ENCODE data around the gene OLFM3. TPM values are rescaled to one million over a fixed set of nuclear protein-coding genes. Genes with fewer than 3 reads are reported as not detected.

Gene OLFM3
- total and polyA plus RNA-seq, 2 experiments from 2014 or later, result 0.21 to 0.31 TPM

- no peak overlapping the region for H3K27ac Mint-ChIP-seq
- no peak for TF ChIP-seq REST (IDR thresholded peaks at IDR 0.05; ENCODE audit: unreplicated experiment)
- no peak for TF ChIP-seq POLR2AphosphoS5 (IDR thresholded peaks at IDR 0.05; ENCODE audit: low read depth)
- no peak for TF ChIP-seq STAT1 (IDR thresholded peaks at IDR 0.05; ENCODE audit: unreplicated experiment)
- no peak for TF ChIP-seq NANOG (IDR thresholded peaks at IDR 0.05; ENCODE audit: borderline replicate concordance)
- no peak for TF ChIP-seq EZH2phosphoT487 (IDR thresholded peaks at IDR 0.05; ENCODE audit: unreplicated experiment)
- no peak for TF ChIP-seq ZNF331 (CRISPR knock-in tag; IDR thresholded peaks at IDR 0.05; ENCODE audit: low read depth)
- TF ChIP-seq ZNF462 (CRISPR knock-in tag; IDR thresholded peaks at IDR 0.05), result no peak
- no peak for TF ChIP-seq EZH2 (IDR thresholded peaks at IDR 0.05; ENCODE audit: low read depth, unreplicated experiment)
- TF ChIP-seq JUNB (IDR thresholded peaks at IDR 0.05; ENCODE audit: unreplicated experiment), result no peak
- TF ChIP-seq ZNF114 (CRISPR knock-in tag; IDR thresholded peaks at IDR 0.05), result no peak
- TF ChIP-seq CREB1 (CRISPR knock-in tag; IDR thresholded peaks at IDR 0.05; ENCODE audit: low read depth), result no peak
- no peak for TF ChIP-seq ETS1 (IDR thresholded peaks at IDR 0.05)
- no peak for TF ChIP-seq CTCF (conservative IDR thresholded peaks at IDR 0.05; ENCODE audit: low read depth in 2 of 2)
- Histone ChIP-seq H3F3A (replicated peaks; ENCODE audit: low read depth) (no peaks in the 10 kb centered on the region), H3K4me3 (no peak overlapping the region), H3K4me1 (ENCODE audit: insufficient read depth) (no peaks in the 10 kb centered on the region), H3K79me2 (replicated peaks; ENCODE audit: insufficient read depth) (no peaks in the 10 kb centered on the region), H3K27ac (ENCODE audit: low read depth) (no peak overlapping the region), H3K4me2 (no peak overlapping the region), H4K20me1 (replicated peaks; ENCODE audit: insufficient read depth) (no peaks in the 10 kb centered on the region), H2AFZ (0 out of 2 replicates have a peak overlapping the region, but pooled peaks have one; percentile 43), H3K27me3 (ENCODE audit: insufficient read depth) (no peaks in the 10 kb centered on the region), H3K36me3 (ENCODE audit: insufficient read depth) (no peaks in the 10 kb centered on the region), H3K9me2 (ENCODE audit: insufficient read depth) (no peaks in the 10 kb centered on the region)
- no peak for ATAC-seq
- H3K27me3 Mint-ChIP-seq (ENCODE audit: insufficient read depth, low read depth, poor library complexity), result no peaks in the 10 kb centered on the region
- H3K36me3 Mint-ChIP-seq (ENCODE audit: low read depth), result no peaks in the 10 kb centered on the region; the same call in 2 of the 3 replicates
- no peaks in the 10 kb centered on the region for H3K4me1 Mint-ChIP-seq
- H3K9me3 Mint-ChIP-seq, result peaks cover 9% of the 10 kb centered on the region; the same call in 1 of the 3 replicates
- DNase-seq (ENCODE audit: low spot score), result no peak
- H3K4me3 Mint-ChIP-seq, result no peak overlapping the region
Observed at GRCh38 chr1:101980974-101981373, 15.8 kb downstream of the OLFM3 start.
